ENCODE results near the gene POC1B.

Gene POC1B

GRCh38 chr12:89401433-89402058 is 124.3 kb downstream of the POC1B start:
- TF ChIP-seq, protein P1, sequence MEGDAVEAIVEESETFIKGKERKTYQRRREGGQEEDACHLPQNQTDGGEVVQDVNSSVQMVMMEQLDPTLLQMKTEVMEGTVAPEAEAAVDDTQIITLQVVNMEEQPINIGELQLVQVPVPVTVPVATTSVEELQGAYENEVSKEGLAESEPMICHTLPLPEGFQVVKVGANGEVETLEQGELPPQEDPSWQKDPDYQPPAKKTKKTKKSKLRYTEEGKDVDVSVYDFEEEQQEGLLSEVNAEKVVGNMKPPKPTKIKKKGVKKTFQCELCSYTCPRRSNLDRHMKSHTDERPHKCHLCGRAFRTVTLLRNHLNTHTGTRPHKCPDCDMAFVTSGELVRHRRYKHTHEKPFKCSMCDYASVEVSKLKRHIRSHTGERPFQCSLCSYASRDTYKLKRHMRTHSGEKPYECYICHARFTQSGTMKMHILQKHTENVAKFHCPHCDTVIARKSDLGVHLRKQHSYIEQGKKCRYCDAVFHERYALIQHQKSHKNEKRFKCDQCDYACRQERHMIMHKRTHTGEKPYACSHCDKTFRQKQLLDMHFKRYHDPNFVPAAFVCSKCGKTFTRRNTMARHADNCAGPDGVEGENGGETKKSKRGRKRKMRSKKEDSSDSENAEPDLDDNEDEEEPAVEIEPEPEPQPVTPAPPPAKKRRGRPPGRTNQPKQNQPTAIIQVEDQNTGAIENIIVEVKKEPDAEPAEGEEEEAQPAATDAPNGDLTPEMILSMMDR (IDR thresholded peaks at IDR 0.05), result no peak
- Histone ChIP-seq H3K4me3 (no peak overlapping the region), H3K27ac (no peak overlapping the region)
- DNase-seq (ENCODE audit: low spot score), result no peak

DNA sequence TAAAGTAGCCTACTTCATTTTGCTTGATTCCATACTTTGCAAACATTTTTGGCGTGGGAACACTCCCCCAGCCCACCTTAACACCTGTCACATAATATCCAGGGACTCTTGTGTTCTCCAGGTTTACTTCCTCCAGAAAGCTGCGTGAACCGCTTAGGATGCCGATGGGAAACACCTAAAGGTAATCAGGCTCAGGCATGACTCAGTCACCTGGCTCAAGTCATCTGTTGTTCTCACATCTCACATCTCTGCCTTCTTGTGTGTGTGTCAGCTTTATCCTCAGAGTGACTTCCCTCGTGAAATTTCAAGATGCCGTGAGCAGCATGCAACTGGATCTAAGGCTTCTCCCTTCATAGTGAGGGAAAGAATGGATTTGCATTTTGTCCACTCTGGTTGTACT is 125.4 kb downstream of the POC1B start:
- TF ChIP-seq, protein P1 (IDR thresholded peaks at IDR 0.05), result no peak
- DNase-seq (ENCODE audit: low spot score), result no peak
- no peak overlapping the region for H3K4me3 ChIP-seq
- no peak overlapping the region for H3K27ac ChIP-seq

- TF ChIP-seq, protein P1 (IDR thresholded peaks at IDR 0.05), result no peak
- no peak overlapping the region for H3K27ac ChIP-seq
These were observed 130.1 kb downstream of the POC1B start for GRCh38 chr12:89395712-89396111.

DNA sequence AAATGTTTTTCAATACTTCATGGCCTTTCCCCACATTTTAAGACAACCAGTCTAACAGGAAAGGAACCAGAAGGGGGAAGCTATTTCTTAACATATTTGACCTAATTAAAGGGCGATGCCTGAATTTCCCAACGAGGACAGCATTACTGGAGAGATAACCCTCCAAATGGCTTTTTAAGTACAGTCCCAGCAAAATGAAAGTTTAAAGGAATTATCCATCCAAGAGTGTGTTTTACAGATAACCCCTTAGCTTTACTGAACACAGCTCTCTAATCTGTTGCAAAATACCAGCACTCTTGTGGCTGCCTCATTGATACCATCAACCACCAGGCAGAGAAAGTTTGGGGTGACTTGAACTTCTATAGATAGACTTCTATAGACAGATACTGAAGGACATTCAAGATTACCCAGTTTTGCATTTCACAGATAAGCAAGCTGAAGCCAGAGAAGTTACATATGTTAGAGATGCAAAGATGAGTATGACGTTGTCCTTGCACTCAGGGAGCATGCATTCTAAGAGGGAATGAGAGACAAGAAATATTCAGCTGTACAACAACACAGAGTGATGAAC is 132.2 kb downstream of the POC1B start:
- no peak overlapping the region for H3K27ac ChIP-seq
- TF ChIP-seq, protein P1 (IDR thresholded peaks at IDR 0.05), result no peak
- DNase-seq (ENCODE audit: low spot score), result no peak
- H3K4me3 ChIP-seq, result no peak overlapping the region

More at GRCh38 chr12:89395712-89396111, 130.1 kb downstream of the POC1B start:
- no peak for DNase-seq (ENCODE audit: low spot score)
- H3K4me3 ChIP-seq, result no peak overlapping the region

DNA sequence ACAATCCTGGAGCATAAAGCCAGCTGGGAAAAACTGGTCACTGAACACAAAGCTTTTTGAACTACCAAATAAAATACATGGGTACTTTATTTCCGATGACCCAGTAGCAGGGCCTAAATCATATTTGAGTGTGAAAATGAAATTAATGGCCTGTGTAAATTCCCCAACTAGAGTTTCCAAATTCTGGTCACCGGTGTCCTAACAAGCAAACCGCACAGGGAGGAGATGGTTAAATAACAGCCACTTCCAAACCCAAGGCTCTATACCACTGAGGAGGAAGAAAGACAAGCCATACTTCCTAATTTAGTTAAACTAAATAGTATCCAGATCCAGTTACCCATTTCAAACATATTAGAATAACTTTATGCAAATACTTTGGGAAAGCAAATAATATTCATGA is 133.5 kb downstream of the POC1B start:
- H3K4me3 ChIP-seq, result no peak overlapping the region
- TF ChIP-seq, protein P1 (IDR thresholded peaks at IDR 0.05), result no peak
- no peak for DNase-seq (ENCODE audit: low spot score)
- no peak overlapping the region for H3K27ac ChIP-seq

GRCh38 chr12:89391726-89392336 is 134.0 kb downstream of the POC1B start:
- TF ChIP-seq, protein P1 (IDR thresholded peaks at IDR 0.05), result no peak
- Histone ChIP-seq H3K27ac (no peak overlapping the region), H3K4me3 (no peak overlapping the region)
- no peak for DNase-seq (ENCODE audit: low spot score)

Data from coronary artery (tissue), 2 donors.